Esophagus muscularis mucosa (tissue), 4 donors: ENCODE data around the gene MDM2. TPM values are rescaled to one million over a fixed set of nuclear protein-coding genes. Genes with fewer than 3 reads are reported as not detected.
"Not testable (repeated sequence)": the region's sequence is repeated elsewhere in the genome, so short reads cannot be mapped to it uniquely, and the experiment has no call there.

Experiments
- DNase-seq: peaks from one replicate; pipeline ENCODE4 v3.0.0-alpha.2; 2017; ENCODE audit errors: extremely low spot score
- H3K27ac ChIP-seq, 4 donors: fragments of 200-600 bp; sonication (generic); replicated peaks in 1 of 4; 1 replicate in 3 of 4; 2 replicates in 1 of 4; pipeline ENCODE4 v1.5.1; 2016 to 2019; ENCODE audit warnings: mild to moderate bottlenecking in 1 of 4
- H3K27me3 ChIP-seq, 4 donors: fragments of 200-600 bp; sonication (generic); one replicate each; pipeline versions ENCODE4 v1.5.1 to v1.6.0; 2016 to 2019
- H3K36me3 ChIP-seq, 4 donors: fragments of 200-600 bp; sonication (generic); one replicate each; pipeline ENCODE4 v1.5.1; 2016 to 2019
- H3K4me1 ChIP-seq, 4 donors: fragments of 200-600 bp; sonication (generic); one replicate each; pipeline ENCODE4 v1.5.1; 2016 to 2019
- H3K4me3 ChIP-seq, 4 donors: fragments of 200-600 bp; sonication (generic); 1 replicate in 2 of 4; 2 replicates in 2 of 4; pipeline ENCODE4 v1.5.1; 2016 to 2019; ENCODE audit warnings: mild to moderate bottlenecking in 4 of 4, moderate library complexity in 1 of 4
- H3K9me3 ChIP-seq, 4 donors: fragments of 200-600 bp; sonication (generic); 1 replicate in 3 of 4; 2 replicates in 1 of 4; pipeline ENCODE4 v1.5.1; 2016 to 2019
- EP300 ChIP-seq: sonication (generic); formaldehyde crosslinking; IDR thresholded peaks from one replicate; pipeline ENCODE4 v1.6.1; 2017; ENCODE audit warnings: antibody characterized with exemption
- POLR2A ChIP-seq: fragments of 450-650 bp; IDR thresholded peaks from one replicate; pipeline ENCODE4 v1.6.1; 2017; ENCODE audit warnings: antibody characterized with exemption, moderate library complexity, mild to moderate bottlenecking, low read depth
- POLR2AphosphoS5 ChIP-seq, 2 donors: sonication (generic); formaldehyde crosslinking; IDR thresholded peaks; one replicate each; pipeline ENCODE4 v1.6.1; 2017; ENCODE audit warnings: antibody characterized with exemption in 2 of 2
- WGBS: methylation state at CpG from one replicate; pipeline ENCODE4 v1.1.5; 2018; 5-methylcytosine and 5-hydroxymethylcytosine counted together
- intact Hi-C: fragments of 100-400 bp; cut with DNase I; formaldehyde crosslinking; loops from one replicate; pipeline ENCODE4 v1.15.1; 2023
- total RNA-seq, 4 donors: library from RNA; depleted of rRNA; stranded (reverse); fragments of >200 nt; gene quantifications; one replicate each; pipeline versions ENCODE4 v1.1.0 to v1.2.1, GENCODE V29; 2016
- TF ChIP-seq, protein P1 (sequence below), 3 experiments: fragments of 200-600 bp in 2 of 3; fragments of 450-650 bp in 1 of 3; sonication (generic) in 2 of 3; IDR thresholded peaks; one replicate each; pipeline ENCODE4 v1.5.1; 2017 to 2019; ENCODE audit warnings: antibody characterized with exemption in 3 of 3, mild to moderate bottlenecking in 2 of 3, moderate library complexity in 1 of 3

The MDM2 gene
- total RNA-seq, 4 donors from 2014 or later = 33.3 to 47.2 (median 40.0) TPM

GRCh38 chr12:68809190-68810026 is 1.4 kb downstream of the MDM2 start:
- Histone ChIP-seq H3K9me3 (no peaks in the 10 kb centered on the region), H3K36me3 (peaks cover 5 to 45% (median 28%) of the 10 kb centered on the region in 4 donors), H3K4me1 (peaks cover 19 to 47% (median 43%) of the 10 kb centered on the region in 4 donors), H3K4me3 (peak overlapping the region; percentile 85 to 99 (median 91)), H3K27ac (peak overlapping the region; percentile 96 to 100 (median 98)), H3K27me3 (no peaks in the 10 kb centered on the region)
- DNase-seq = no peak
- TF ChIP-seq POLR2A = no peak
- TF ChIP-seq, protein P1, sequence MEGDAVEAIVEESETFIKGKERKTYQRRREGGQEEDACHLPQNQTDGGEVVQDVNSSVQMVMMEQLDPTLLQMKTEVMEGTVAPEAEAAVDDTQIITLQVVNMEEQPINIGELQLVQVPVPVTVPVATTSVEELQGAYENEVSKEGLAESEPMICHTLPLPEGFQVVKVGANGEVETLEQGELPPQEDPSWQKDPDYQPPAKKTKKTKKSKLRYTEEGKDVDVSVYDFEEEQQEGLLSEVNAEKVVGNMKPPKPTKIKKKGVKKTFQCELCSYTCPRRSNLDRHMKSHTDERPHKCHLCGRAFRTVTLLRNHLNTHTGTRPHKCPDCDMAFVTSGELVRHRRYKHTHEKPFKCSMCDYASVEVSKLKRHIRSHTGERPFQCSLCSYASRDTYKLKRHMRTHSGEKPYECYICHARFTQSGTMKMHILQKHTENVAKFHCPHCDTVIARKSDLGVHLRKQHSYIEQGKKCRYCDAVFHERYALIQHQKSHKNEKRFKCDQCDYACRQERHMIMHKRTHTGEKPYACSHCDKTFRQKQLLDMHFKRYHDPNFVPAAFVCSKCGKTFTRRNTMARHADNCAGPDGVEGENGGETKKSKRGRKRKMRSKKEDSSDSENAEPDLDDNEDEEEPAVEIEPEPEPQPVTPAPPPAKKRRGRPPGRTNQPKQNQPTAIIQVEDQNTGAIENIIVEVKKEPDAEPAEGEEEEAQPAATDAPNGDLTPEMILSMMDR (IDR thresholded peaks at IDR 0.05) = no peak
- TF ChIP-seq POLR2AphosphoS5 (IDR thresholded peaks at IDR 0.05) = no peak
- TF ChIP-seq EP300 = no peak
- WGBS = 69% methylated on average over 12 of the region's 12 CpGs
- intact Hi-C loops = loop anchor here (5.0 kb wide), 1 partner anchor 62 kb away; the partner anchor contains the start of gene SLC35E3

DNA sequence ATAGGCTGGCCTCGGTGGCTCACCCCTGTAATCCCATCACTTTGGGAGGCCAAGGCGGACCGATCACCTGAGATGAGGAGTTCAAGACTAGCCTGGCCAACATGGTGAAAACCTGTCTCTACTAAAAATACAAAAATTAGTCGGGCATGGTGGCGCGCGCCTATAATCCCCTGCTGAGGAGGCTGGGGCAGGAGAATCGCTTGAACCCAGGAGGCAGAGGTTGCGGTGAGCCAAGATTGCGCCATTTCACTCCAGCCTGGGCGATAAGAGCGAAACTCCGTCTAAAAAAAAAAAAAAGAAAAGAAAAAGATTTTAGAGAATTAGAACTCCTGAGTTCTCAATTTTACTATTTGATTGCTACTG is 2.0 kb downstream of the MDM2 start:
- H3K27me3 ChIP-seq, intact Hi-C loops, H3K9me3 ChIP-seq, DNase-seq: not testable (repeated sequence)
- Histone ChIP-seq H3K36me3 (peaks cover 11 to 51% (median 34%) of the 10 kb centered on the region in 4 donors), H3K27ac (peak overlapping the region in 1 of 4 donors; percentile 100), H3K4me1 (peaks cover 19 to 53% (median 49%) of the 10 kb centered on the region in 4 donors), H3K4me3 (peak overlapping the region in 1 of 4 donors; percentile 99)
- 96% methylated on average over 13 of the region's 13 CpGs for WGBS

DNA sequence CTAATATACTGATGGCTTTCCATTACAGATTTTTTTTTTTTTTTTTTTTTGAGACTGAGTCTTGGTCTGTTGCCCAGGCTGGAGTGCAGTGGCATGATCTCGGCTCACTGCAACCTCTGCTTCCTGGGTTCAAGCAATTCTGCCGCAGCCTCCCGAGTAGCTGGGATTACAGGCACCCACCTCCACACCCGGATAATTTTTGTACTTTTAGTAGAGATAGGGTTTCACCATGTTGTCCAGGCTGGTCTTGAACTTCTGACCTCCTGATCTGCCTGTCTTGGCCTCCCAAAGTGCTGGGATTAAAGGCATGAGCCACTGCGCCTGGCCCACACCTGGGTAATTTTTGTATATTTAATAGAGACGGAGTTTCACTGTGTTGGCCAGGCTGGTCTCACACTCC is 3.6 kb downstream of the MDM2 start:
- H3K27me3 ChIP-seq, H3K9me3 ChIP-seq, H3K4me3 ChIP-seq, DNase-seq, intact Hi-C loops, H3K27ac ChIP-seq: not testable (repeated sequence)
- peaks cover 19 to 61% (median 57%) of the 10 kb centered on the region in 4 donors for H3K4me1 ChIP-seq
- H3K36me3 ChIP-seq = peaks cover 11 to 63% (median 44%) of the 10 kb centered on the region in 4 donors
- 81% methylated on average over 6 of the region's 6 CpGs for WGBS

- intact Hi-C loops = no loop called here
- no peak for DNase-seq
- no peak overlapping the region for H3K4me3 ChIP-seq
- peaks cover 19 to 73% (median 55%) of the 10 kb centered on the region in 4 donors for H3K36me3 ChIP-seq
- TF ChIP-seq, protein P1 (IDR thresholded peaks at IDR 0.05) = no peak
- TF ChIP-seq POLR2A = no peak
- TF ChIP-seq POLR2AphosphoS5 (IDR thresholded peaks at IDR 0.05) = no peak
- TF ChIP-seq EP300 = no peak
- H3K9me3 ChIP-seq = no peaks in the 10 kb centered on the region
- no peaks in the 10 kb centered on the region for H3K27me3 ChIP-seq
- H3K4me1 ChIP-seq = peaks cover 16 to 56% (median 51%) of the 10 kb centered on the region in 4 donors
- H3K27ac ChIP-seq = no peak overlapping the region
- WGBS = 74% methylated on average over 1 of the region's 1 CpG
These were observed 4.7 kb downstream of the MDM2 start for GRCh38 chr12:68812553-68813241.

GRCh38 chr12:68813242-68813593 is 5.2 kb downstream of the MDM2 start:
- no peaks in the 10 kb centered on the region for H3K9me3 ChIP-seq
- intact Hi-C loops = no loop called here
- no peaks in the 10 kb centered on the region for H3K27me3 ChIP-seq
- TF ChIP-seq POLR2A (no peak), POLR2AphosphoS5 (IDR thresholded peaks at IDR 0.05) (no peak)
- H3K27ac ChIP-seq = no peak overlapping the region
- WGBS = 90% methylated on average over 2 of the region's 2 CpGs
- H3K4me3 ChIP-seq = no peak overlapping the region
- peaks cover 16 to 56% (median 51%) of the 10 kb centered on the region in 4 donors for H3K4me1 ChIP-seq
- H3K36me3 ChIP-seq = peaks cover 19 to 78% (median 58%) of the 10 kb centered on the region in 4 donors
- no peak for DNase-seq
